ENCODE results near the gene CCM2L. TPM values are rescaled to one million over a fixed set of nuclear protein-coding genes. Genes with fewer than 3 reads are reported as not detected.

Gene CCM2L
- total and polyA plus RNA-seq, 2 experiments from 2014 or later, result 4.9 to 13.3 TPM

GRCh38 chr20:32018269-32019155, 8.3 kb downstream of the CCM2L start:
- H3K9me3 Mint-ChIP-seq, result peaks cover 19% of the 10 kb centered on the region; the same call in 2 of the 3 replicates
- H3K27me3 Mint-ChIP-seq (ENCODE audit: insufficient read depth, low read depth, poor library complexity), result peaks cover 5% of the 10 kb centered on the region
- peak overlapping the region; percentile 94 for H3K27ac Mint-ChIP-seq
- H3K4me1 Mint-ChIP-seq, result peaks cover 21% of the 10 kb centered on the region
- Histone ChIP-seq H3F3A (replicated peaks; ENCODE audit: low read depth) (peaks cover 17% of the 10 kb centered on the region; the same call in 1 of the 2 replicates), H3K27me3 (ENCODE audit: insufficient read depth) (peaks cover 16% of the 10 kb centered on the region), H3K79me2 (replicated peaks; ENCODE audit: insufficient read depth) (no peaks in the 10 kb centered on the region; the same call in 1 of the 2 replicates), H3K9me2 (ENCODE audit: insufficient read depth) (no peaks in the 10 kb centered on the region), H4K20me1 (replicated peaks; ENCODE audit: insufficient read depth) (peaks cover 5% of the 10 kb centered on the region; the same call in 1 of the 2 replicates), H3K4me2 (peak overlapping the region; percentile 95), H3K4me3 (peak overlapping the region; percentile 93), H2AFZ (peak overlapping the region; percentile 100), H3K36me3 (ENCODE audit: insufficient read depth) (no peaks in the 10 kb centered on the region), H3K4me1 (ENCODE audit: insufficient read depth) (peaks cover 18% of the 10 kb centered on the region), H3K27ac (ENCODE audit: low read depth) (peak overlapping the region; percentile 94)
- H3K36me3 Mint-ChIP-seq (ENCODE audit: low read depth), result peaks cover 12% of the 10 kb centered on the region; the same call in 2 of the 3 replicates
- DNase-seq (ENCODE audit: low spot score), result peak; percentile 95
- peak; percentile 84 for ATAC-seq
- TF ChIP-seq, protein P1, sequence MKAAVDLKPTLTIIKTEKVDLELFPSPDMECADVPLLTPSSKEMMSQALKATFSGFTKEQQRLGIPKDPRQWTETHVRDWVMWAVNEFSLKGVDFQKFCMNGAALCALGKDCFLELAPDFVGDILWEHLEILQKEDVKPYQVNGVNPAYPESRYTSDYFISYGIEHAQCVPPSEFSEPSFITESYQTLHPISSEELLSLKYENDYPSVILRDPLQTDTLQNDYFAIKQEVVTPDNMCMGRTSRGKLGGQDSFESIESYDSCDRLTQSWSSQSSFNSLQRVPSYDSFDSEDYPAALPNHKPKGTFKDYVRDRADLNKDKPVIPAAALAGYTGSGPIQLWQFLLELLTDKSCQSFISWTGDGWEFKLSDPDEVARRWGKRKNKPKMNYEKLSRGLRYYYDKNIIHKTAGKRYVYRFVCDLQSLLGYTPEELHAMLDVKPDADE (IDR thresholded peaks at IDR 0.05), result no peak
- TF ChIP-seq POLR2AphosphoS5 (IDR thresholded peaks at IDR 0.05; ENCODE audit: low read depth), result peak; percentile 64; the same call in 1 of the 2 replicates
- H3K4me3 Mint-ChIP-seq, result peak overlapping the region; percentile 86

DNA sequence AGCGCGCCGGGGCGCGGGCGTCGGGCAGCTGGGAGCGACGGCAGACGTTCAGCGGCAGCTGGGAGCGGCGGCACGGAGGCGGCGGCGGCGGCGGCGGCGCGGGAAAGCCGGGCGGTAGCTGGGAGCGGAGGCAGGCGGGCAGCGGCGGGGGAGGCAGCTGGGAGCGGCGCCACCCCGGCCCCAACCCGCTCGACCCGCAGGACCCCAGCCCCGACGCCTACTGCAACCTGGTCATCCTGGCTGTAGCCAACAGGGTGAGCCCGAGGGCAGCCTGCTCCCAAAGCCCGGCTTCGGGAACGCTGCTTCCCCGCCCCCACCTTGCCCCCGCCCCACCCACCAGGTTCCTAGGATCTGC, 8.9 kb downstream of the CCM2L start:
- H3K27me3 Mint-ChIP-seq (ENCODE audit: insufficient read depth, low read depth, poor library complexity), result peaks cover 5% of the 10 kb centered on the region
- TF ChIP-seq EZH2phosphoT487 (IDR thresholded peaks at IDR 0.05; ENCODE audit: unreplicated experiment) (no peak), CTCF (conservative IDR thresholded peaks at IDR 0.05; ENCODE audit: low read depth in 2 of 2) (peak in 1 of 2 experiments; percentile 61; a peak in 2 of 4 replicates)
- H3K27ac ChIP-seq (ENCODE audit: low read depth), result no peak overlapping the region
- peaks cover 16% of the 10 kb centered on the region for H3K27me3 ChIP-seq (ENCODE audit: insufficient read depth)
- H3K79me2 ChIP-seq (replicated peaks; ENCODE audit: insufficient read depth), result no peaks in the 10 kb centered on the region; the same call in 1 of the 2 replicates
- H3K4me1 Mint-ChIP-seq, result peaks cover 27% of the 10 kb centered on the region
- peak overlapping the region; percentile 79; the same call in 1 of the 2 replicates for H2AFZ ChIP-seq
- peaks cover 17% of the 10 kb centered on the region; the same call in 1 of the 2 replicates for H3F3A ChIP-seq (replicated peaks; ENCODE audit: low read depth)
- H3K4me2 ChIP-seq, result peak overlapping the region; percentile 95
- no peak overlapping the region for H3K27ac Mint-ChIP-seq
- peaks cover 16% of the 10 kb centered on the region; the same call in 2 of the 3 replicates for H3K36me3 Mint-ChIP-seq (ENCODE audit: low read depth)
- ATAC-seq (peak; percentile 40), DNase-seq (ENCODE audit: low spot score) (peak; percentile 93)
- H3K4me1 ChIP-seq (ENCODE audit: insufficient read depth), result peaks cover 23% of the 10 kb centered on the region
- H3K9me3 Mint-ChIP-seq, result peaks cover 21% of the 10 kb centered on the region; the same call in 2 of the 3 replicates
- H4K20me1 ChIP-seq (replicated peaks; ENCODE audit: insufficient read depth), result peaks cover 7% of the 10 kb centered on the region; the same call in 1 of the 2 replicates
- no peaks in the 10 kb centered on the region for H3K36me3 ChIP-seq (ENCODE audit: insufficient read depth)
- H3K4me3 Mint-ChIP-seq, result peak overlapping the region; percentile 76
- peak overlapping the region; percentile 93 for H3K4me3 ChIP-seq
- no peaks in the 10 kb centered on the region for H3K9me2 ChIP-seq (ENCODE audit: insufficient read depth)
